Tibial nerve (tissue), 3 donors: ENCODE results near the gene KLF8.

Experiments used
- EP300 ChIP-seq, 2 donors: sonication (generic); formaldehyde crosslinking; IDR thresholded peaks; one replicate each; pipeline ENCODE4 v1.6.1; 2017; ENCODE audit warnings: antibody characterized with exemption in 2 of 2, mild to moderate bottlenecking in 1 of 2
- POLR2A ChIP-seq, 2 donors: fragments of 450-650 bp; IDR thresholded peaks; one replicate each; pipeline ENCODE4 v1.6.1; 2017; ENCODE audit warnings: antibody characterized with exemption in 2 of 2, mild to moderate bottlenecking in 2 of 2, moderate library complexity in 2 of 2

- no peak for TF ChIP-seq POLR2A (IDR thresholded peaks at IDR 0.05)
- no peak for TF ChIP-seq EP300 (IDR thresholded peaks at IDR 0.05)
Measured at GRCh38 chrX:56279863-56280262, 47.7 kb downstream of the KLF8 start.
